Thymus (tissue), 11 donors: ENCODE measurements around the gene PPM1L. TPM values are rescaled to one million over a fixed set of nuclear protein-coding genes. Genes with fewer than 3 reads are reported as not detected.

Experiments used
- DNase-seq, 9 donors: peaks; one replicate each; pipeline ENCODE4 v3.0.0-alpha.2; 2013; ENCODE audit warnings: low spot score in 9 of 9, low read depth in 6 of 9, missing footprints in 1 of 9
- H3K27ac ChIP-seq, 2 donors: one replicate each; pipeline ENCODE4 v1.5.1; 2013; ENCODE audit warnings: control low read depth in 1 of 2, low read depth in 1 of 2, low read length in 1 of 2, mild to moderate bottlenecking in 1 of 2, moderate library complexity in 1 of 2
- H3K27me3 ChIP-seq, 2 donors: one replicate each; pipeline ENCODE4 v1.5.1; 2013; ENCODE audit warnings: low read length in 1 of 2; ENCODE audit not compliant: control insufficient read depth in 2 of 2, insufficient read depth in 1 of 2
- H3K36me3 ChIP-seq, 2 donors: one replicate each; pipeline ENCODE4 v1.5.1; 2013; ENCODE audit warnings: low read length in 1 of 2, mild to moderate bottlenecking in 1 of 2, moderate library complexity in 1 of 2; ENCODE audit not compliant: control insufficient read depth in 2 of 2, insufficient read depth in 2 of 2
- H3K4me1 ChIP-seq, 2 donors: one replicate each; pipeline ENCODE4 v1.5.1; 2013; ENCODE audit warnings: low read length in 2 of 2; ENCODE audit not compliant: control insufficient read depth in 2 of 2, insufficient read depth in 2 of 2
- H3K4me3 ChIP-seq, 2 donors: one replicate each; pipeline ENCODE4 v1.5.1; 2013; ENCODE audit warnings: low read length in 2 of 2, control low read depth in 1 of 2, mild to moderate bottlenecking in 1 of 2
- H3K9me3 ChIP-seq, 2 donors: one replicate each; pipeline ENCODE4 v1.5.1; 2013; ENCODE audit warnings: low read length in 1 of 2, mild to moderate bottlenecking in 1 of 2; ENCODE audit not compliant: control insufficient read depth in 2 of 2, insufficient read depth in 1 of 2
- WGBS: extraction: QIAGEN DNeasy Blood & Tissue Kit; methylation state at CpG from one replicate; pipeline ENCODE4 v1.1.7; 2013; 5-methylcytosine and 5-hydroxymethylcytosine counted together
- polyA plus RNA-seq: library from polyadenylated mRNA; stranded (reverse); fragments of 200-250 nt; gene quantifications from one replicate; pipeline ENCODE4 v1.2.3, GENCODE V29; 2013
- total RNA-seq: library from RNA; stranded (reverse); fragments of 120-200 nt; gene quantifications from one replicate; pipeline ENCODE4 v1.2.4, GENCODE V29; 2013
- donor health status: healthy.

PPM1L gene
- total and polyA plus RNA-seq, 2 donors, result 3.3 to 4.7 TPM

DNA sequence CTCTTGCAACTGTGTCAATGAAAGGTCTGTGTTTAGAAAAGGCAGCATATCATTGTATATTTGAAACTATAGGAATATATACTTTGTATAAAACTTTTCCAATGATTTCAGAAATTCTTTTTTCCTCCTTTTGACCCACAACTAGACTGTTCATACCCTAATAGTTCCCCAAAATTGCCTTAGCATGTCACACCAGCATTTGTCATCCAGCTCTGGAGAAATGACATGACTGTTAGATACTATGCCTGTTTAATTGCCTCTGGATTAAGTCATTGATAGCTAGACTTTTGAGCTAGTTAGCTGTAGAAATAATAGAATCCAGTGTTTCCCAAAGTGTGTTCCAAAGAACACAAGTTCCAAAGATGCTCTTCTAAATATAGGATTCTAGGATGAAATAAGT is 316.7 kb downstream of the PPM1L start:
- Histone ChIP-seq H3K4me3 (no peak overlapping the region), H3K4me1 (no peaks in the 10 kb centered on the region), H3K36me3 (no peaks in the 10 kb centered on the region), H3K27me3 (no peaks in the 10 kb centered on the region), H3K27ac (no peak overlapping the region), H3K9me3 (no peaks in the 10 kb centered on the region)
- no peak for DNase-seq

GRCh38 chr3:161073181-161073580 is 317.1 kb downstream of the PPM1L start:
- Histone ChIP-seq H3K4me3 (no peak overlapping the region), H3K27ac (no peak overlapping the region), H3K36me3 (no peaks in the 10 kb centered on the region), H3K9me3 (no peaks in the 10 kb centered on the region), H3K27me3 (no peaks in the 10 kb centered on the region), H3K4me1 (no peaks in the 10 kb centered on the region)
- WGBS, result 100% methylated on average over 1 of the region's 1 CpG
- no peak for DNase-seq

GRCh38 chr3:161081633-161082032 is 325.6 kb downstream of the PPM1L start:
- no peaks in the 10 kb centered on the region for H3K9me3 ChIP-seq
- no peak overlapping the region for H3K27ac ChIP-seq
- 37% methylated on average over 4 of the region's 4 CpGs for WGBS
- H3K4me1 ChIP-seq, result peaks cover 0 to 5% of the 10 kb centered on the region in 2 donors
- H3K36me3 ChIP-seq, result no peaks in the 10 kb centered on the region
- no peaks in the 10 kb centered on the region for H3K27me3 ChIP-seq
- no peak overlapping the region for H3K4me3 ChIP-seq
- no peak for DNase-seq

GRCh38 chr3:161082063-161082462 is 326.0 kb downstream of the PPM1L start:
- Histone ChIP-seq H3K27ac (no peak overlapping the region), H3K27me3 (no peaks in the 10 kb centered on the region), H3K4me3 (no peak overlapping the region), H3K36me3 (no peaks in the 10 kb centered on the region), H3K9me3 (no peaks in the 10 kb centered on the region), H3K4me1 (peaks cover 0 to 5% of the 10 kb centered on the region in 2 donors)
- whole genome bisulfite sequencing, result 79% methylated on average over 2 of the region's 2 CpGs
- DNase-seq, result no peak

DNA sequence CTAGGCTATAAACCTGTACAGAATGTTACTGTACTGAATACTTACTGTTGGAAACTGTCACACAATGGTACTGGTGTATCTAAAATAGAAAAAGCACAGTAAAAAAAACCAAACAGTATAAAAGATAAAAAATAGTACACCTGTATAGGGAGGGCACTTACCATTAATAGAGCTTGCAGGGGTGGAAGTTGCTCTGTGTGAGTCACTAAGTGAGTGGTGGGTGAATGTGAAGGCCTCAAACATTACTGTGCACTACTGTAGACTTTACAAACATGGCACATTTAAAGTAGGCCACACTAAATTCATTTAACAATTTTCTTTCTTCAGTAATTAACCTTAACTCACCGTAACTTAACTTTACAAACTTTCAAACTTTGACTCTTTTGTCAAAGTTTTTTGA is 327.1 kb downstream of the PPM1L start:
- no peaks in the 10 kb centered on the region for H3K9me3 ChIP-seq
- peaks cover 0 to 5% of the 10 kb centered on the region in 2 donors for H3K4me1 ChIP-seq
- WGBS, result 99% methylated on average over 1 of the region's 1 CpG

GRCh38 chr3:161084277-161084676 is 328.2 kb downstream of the PPM1L start:
- 97% methylated on average over 2 of the region's 2 CpGs for WGBS
- Histone ChIP-seq H3K36me3 (no peaks in the 10 kb centered on the region), H3K27ac (no peak overlapping the region), H3K4me1 (peaks cover 0 to 5% of the 10 kb centered on the region in 2 donors), H3K9me3 (no peaks in the 10 kb centered on the region), H3K27me3 (no peaks in the 10 kb centered on the region), H3K4me3 (no peak overlapping the region)
- DNase-seq, result no peak

More for the DNA sequence above, 327.1 kb downstream of the PPM1L start:
- no peak overlapping the region for H3K27ac ChIP-seq
- no peaks in the 10 kb centered on the region for H3K27me3 ChIP-seq
- no peaks in the 10 kb centered on the region for H3K36me3 ChIP-seq
- no peak overlapping the region for H3K4me3 ChIP-seq
- no peak for DNase-seq

DNA sequence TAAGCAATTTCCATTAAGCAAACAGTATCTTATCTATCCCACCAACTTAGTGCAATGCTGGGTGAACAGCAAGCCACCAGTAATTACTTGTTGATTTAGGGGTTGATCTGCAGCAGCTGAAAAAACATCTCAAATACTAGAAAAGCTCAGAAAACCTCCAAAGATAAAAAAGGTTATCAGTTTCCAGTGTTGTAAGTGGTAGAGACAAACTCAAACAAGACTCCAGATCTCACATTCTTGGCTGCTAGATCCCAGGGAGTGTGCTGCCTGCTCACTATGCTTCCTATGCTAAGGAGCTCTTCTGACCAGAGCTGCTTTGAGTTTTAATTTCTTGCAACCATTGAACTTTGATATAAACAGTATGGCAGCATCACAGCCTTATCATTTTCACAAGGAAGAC is 337.9 kb downstream of the PPM1L start:
- Histone ChIP-seq H3K27ac (no peak overlapping the region), H3K4me1 (no peaks in the 10 kb centered on the region), H3K4me3 (no peak overlapping the region), H3K27me3 (no peaks in the 10 kb centered on the region), H3K9me3 (no peaks in the 10 kb centered on the region), H3K36me3 (no peaks in the 10 kb centered on the region)
- no peak for DNase-seq

GRCh38 chr3:161096771-161097367 is 340.8 kb downstream of the PPM1L start:
- DNase-seq, result peak in 5 of 9 donors; percentile 22 to 53 (median 44)

DNA sequence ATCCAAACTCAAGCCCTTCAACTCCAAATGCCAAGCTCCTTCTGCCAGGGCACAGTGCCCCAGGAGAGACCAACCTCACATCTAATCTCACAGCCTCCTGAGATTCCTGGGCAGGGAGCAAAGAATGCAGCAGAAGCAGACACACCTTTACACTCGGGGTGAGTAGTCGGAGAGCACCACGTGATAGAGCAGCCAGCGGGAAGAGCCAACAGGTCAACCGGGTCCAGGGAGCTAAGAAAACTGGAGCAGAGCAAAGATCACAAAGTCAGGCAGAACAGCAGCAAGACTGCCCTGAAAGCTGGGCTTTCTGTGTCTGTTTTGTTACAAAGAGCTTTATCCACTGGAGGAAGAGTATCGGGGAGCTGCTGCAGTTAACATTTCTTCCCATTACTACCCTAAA is 345.0 kb downstream of the PPM1L start:
- Histone ChIP-seq H3K27ac (no peak overlapping the region), H3K4me3 (no peak overlapping the region)
- no peak for DNase-seq

More at GRCh38 chr3:161096771-161097367, 340.8 kb downstream of the PPM1L start:
- H3K27ac ChIP-seq, result no peak overlapping the region
- no peaks in the 10 kb centered on the region for H3K27me3 ChIP-seq
- 87% methylated on average over 7 of the region's 7 CpGs for WGBS
- H3K4me3 ChIP-seq, result no peak overlapping the region
- H3K9me3 ChIP-seq, result no peaks in the 10 kb centered on the region
- no peaks in the 10 kb centered on the region for H3K36me3 ChIP-seq
- H3K4me1 ChIP-seq, result no peaks in the 10 kb centered on the region

More for the DNA sequence above, 345.0 kb downstream of the PPM1L start:
- 98% methylated on average over 6 of the region's 6 CpGs for WGBS
- H3K9me3 ChIP-seq, result no peaks in the 10 kb centered on the region
- H3K36me3 ChIP-seq, result no peaks in the 10 kb centered on the region
- peaks cover 0 to 19% of the 10 kb centered on the region in 2 donors for H3K27me3 ChIP-seq
- peaks cover 0 to 3% of the 10 kb centered on the region in 2 donors for H3K4me1 ChIP-seq
